Activated CD8-positive, alpha-beta memory T cell treated with anti-CD3 and anti-CD28 coated beads, Interleukin-2, amount 10 ng/mL, durations not matched to agents 7 days and 5 days (primary cell): ENCODE data around the gene DLGAP4. TPM values are rescaled to one million over a fixed set of nuclear protein-coding genes. Genes with fewer than 3 reads are reported as not detected.

ENCODE experiments used
- ATAC-seq: fragments of 150-1000 bp; cut with Tn5 transposase; one replicate; pipeline ENCODE4 v1.10.0; 2021; ENCODE audit warnings: moderate library complexity
- CTCF ChIA-PET: fragments of 350-600 bp; sonication (Branson Sonifier 250); formaldehyde crosslinking; loops from one replicate; lab custom pipeline; 2021; ENCODE audit warnings: antibody characterized with exemption; lab: Charles Lee
- DNase-seq: peaks from one replicate; pipeline ENCODE4 v3.0.0-alpha.2; 2020
- H3K27ac Mint-ChIP-seq: one replicate; pipeline ENCODE4 v1.8.0; 2021; ENCODE audit warnings: mild to moderate bottlenecking, mixed read lengths
- H3K27me3 Mint-ChIP-seq: one replicate; pipeline ENCODE4 v1.8.0; 2021; ENCODE audit warnings: mixed read lengths
- H3K36me3 Mint-ChIP-seq: one replicate; pipeline ENCODE4 v1.8.0; 2021; ENCODE audit warnings: mild to moderate bottlenecking, mixed read lengths
- H3K4me1 Mint-ChIP-seq: one replicate; pipeline ENCODE4 v1.8.0; 2021; ENCODE audit warnings: mixed read lengths
- H3K4me3 Mint-ChIP-seq: one replicate; pipeline ENCODE4 v1.8.0; 2021; ENCODE audit warnings: mild to moderate bottlenecking, moderate library complexity, mixed read lengths
- H3K9me3 Mint-ChIP-seq: one replicate; pipeline ENCODE4 v1.8.0; 2022; ENCODE audit warnings: low read depth, mixed read lengths
- total RNA-seq, 2 experiments: library from RNA; stranded (reverse); gene quantifications; one replicate each; pipeline ENCODE4 v1.2.3, GENCODE V29; 2021

The DLGAP4 gene
- total RNA-seq, 2 experiments from 2014 or later, result 18.8 to 19.6 TPM

GRCh38 chr20:36527331-36528125 is 221.4 kb downstream of the DLGAP4 start:
- Mint-ChIP-seq H3K27ac (no peak overlapping the region), H3K27me3 (no peaks in the 10 kb centered on the region), H3K4me1 (no peaks in the 10 kb centered on the region), H3K36me3 (no peaks in the 10 kb centered on the region), H3K9me3 (no peaks in the 10 kb centered on the region), H3K4me3 (no peak overlapping the region)
- ATAC-seq (no peak), DNase-seq (no peak)
- CTCF ChIA-PET, result no interaction called here

- no peak overlapping the region for H3K27ac Mint-ChIP-seq
- no peaks in the 10 kb centered on the region for H3K27me3 Mint-ChIP-seq
- H3K36me3 Mint-ChIP-seq, result no peaks in the 10 kb centered on the region
- CTCF ChIA-PET, result interaction anchor here (1.2 kb wide), 1 partner anchor 506 kb away, joined by 3 read pairs; no protein-coding TSS in a partner anchor
- H3K4me1 Mint-ChIP-seq, result no peaks in the 10 kb centered on the region
- ATAC-seq (no peak), DNase-seq (no peak)
- H3K4me3 Mint-ChIP-seq, result no peak overlapping the region
- H3K9me3 Mint-ChIP-seq, result no peaks in the 10 kb centered on the region
These were observed 222.2 kb downstream of the DLGAP4 start for GRCh38 chr20:36528176-36528874.

GRCh38 chr20:36528875-36529417 is 222.8 kb downstream of the DLGAP4 start:
- H3K27me3 Mint-ChIP-seq, result no peaks in the 10 kb centered on the region
- CTCF ChIA-PET, result interaction anchor here (1.2 kb wide), 1 partner anchor 505 kb away, joined by 3 read pairs; no protein-coding TSS in a partner anchor
- no peak overlapping the region for H3K4me3 Mint-ChIP-seq
- no peaks in the 10 kb centered on the region for H3K9me3 Mint-ChIP-seq
- DNase-seq, result no peak
- H3K4me1 Mint-ChIP-seq, result no peaks in the 10 kb centered on the region
- H3K36me3 Mint-ChIP-seq, result no peaks in the 10 kb centered on the region
- no peak overlapping the region for H3K27ac Mint-ChIP-seq
- no peak for ATAC-seq

GRCh38 chr20:36532388-36532787 is 226.2 kb downstream of the DLGAP4 start:
- no peak for ATAC-seq
- no peaks in the 10 kb centered on the region for H3K36me3 Mint-ChIP-seq
- H3K9me3 Mint-ChIP-seq, result no peaks in the 10 kb centered on the region
- no peak for DNase-seq
- no peak overlapping the region for H3K4me3 Mint-ChIP-seq
- H3K27me3 Mint-ChIP-seq, result no peaks in the 10 kb centered on the region
- no peaks in the 10 kb centered on the region for H3K4me1 Mint-ChIP-seq
- no peak overlapping the region for H3K27ac Mint-ChIP-seq
- CTCF ChIA-PET, result no interaction called here

- no peaks in the 10 kb centered on the region for H3K27me3 Mint-ChIP-seq
- DNase-seq (no peak), ATAC-seq (no peak)
- no peak overlapping the region for H3K4me3 Mint-ChIP-seq
- H3K4me1 Mint-ChIP-seq, result no peaks in the 10 kb centered on the region
- CTCF ChIA-PET, result no interaction called here
- no peaks in the 10 kb centered on the region for H3K36me3 Mint-ChIP-seq
- no peaks in the 10 kb centered on the region for H3K9me3 Mint-ChIP-seq
- H3K27ac Mint-ChIP-seq, result no peak overlapping the region
These were observed 226.7 kb downstream of the DLGAP4 start for GRCh38 chr20:36532822-36533221.

- CTCF ChIA-PET, result interaction anchor here (1.5 kb wide), 1 partner anchor 280 kb away, joined by 3 read pairs; no protein-coding TSS in a partner anchor
- DNase-seq, result no peak
- Mint-ChIP-seq H3K9me3 (no peaks in the 10 kb centered on the region), H3K27ac (no peak overlapping the region), H3K36me3 (no peaks in the 10 kb centered on the region), H3K4me3 (no peak overlapping the region), H3K27me3 (no peaks in the 10 kb centered on the region), H3K4me1 (no peaks in the 10 kb centered on the region)
- ATAC-seq, result no peak
These were observed 232.0 kb downstream of the DLGAP4 start for GRCh38 chr20:36538026-36538722.

- no peak for DNase-seq
- no peaks in the 10 kb centered on the region for H3K9me3 Mint-ChIP-seq
- CTCF ChIA-PET, result interaction anchor here (0.5 to 1.7 kb wide), 3 partner anchors 16 to 448 kb away, joined by 3 to 4 read pairs (median 3); no protein-coding TSS in a partner anchor
- H3K27ac Mint-ChIP-seq, result no peak overlapping the region
- H3K4me3 Mint-ChIP-seq, result no peak overlapping the region
- no peak for ATAC-seq
- no peaks in the 10 kb centered on the region for H3K27me3 Mint-ChIP-seq
- no peaks in the 10 kb centered on the region for H3K36me3 Mint-ChIP-seq
- H3K4me1 Mint-ChIP-seq, result no peaks in the 10 kb centered on the region
These were observed 234.5 kb downstream of the DLGAP4 start for GRCh38 chr20:36540551-36541211.

- Mint-ChIP-seq H3K36me3 (no peaks in the 10 kb centered on the region), H3K9me3 (no peaks in the 10 kb centered on the region), H3K27me3 (no peaks in the 10 kb centered on the region), H3K4me3 (no peak within 1 kb of the TSS), H3K27ac (no peak within 1 kb of the TSS), H3K4me1 (no peaks in the 10 kb centered on the region)
- DNase-seq (no peak), ATAC-seq (peak; percentile 55)
- CTCF ChIA-PET, result interaction anchor here (0.5 to 1.7 kb wide), 3 partner anchors 16 to 447 kb away, joined by 3 to 4 read pairs (median 3); no protein-coding TSS in a partner anchor
These were observed 235.2 kb downstream of the DLGAP4 start, which contains the start of gene MYL9 for GRCh38 chr20:36541227-36541767. MYL9 (plus strand) TSS chr20:36541519; CDS start chr20:36544885, 3,366 bp downstream.

GRCh38 chr20:36541768-36542488 is 235.8 kb downstream of the DLGAP4 start:
- Mint-ChIP-seq H3K36me3 (no peaks in the 10 kb centered on the region), H3K9me3 (no peaks in the 10 kb centered on the region), H3K4me1 (no peaks in the 10 kb centered on the region), H3K4me3 (no peak overlapping the region), H3K27ac (no peak overlapping the region), H3K27me3 (no peaks in the 10 kb centered on the region)
- CTCF ChIA-PET, result interaction anchor here (1.7 kb wide), 1 partner anchor 15 kb away, joined by 4 read pairs; no protein-coding TSS in a partner anchor
- ATAC-seq (peak; percentile 26), DNase-seq (no peak)

- Mint-ChIP-seq H3K27me3 (no peaks in the 10 kb centered on the region), H3K36me3 (no peaks in the 10 kb centered on the region), H3K9me3 (no peaks in the 10 kb centered on the region), H3K4me3 (no peak overlapping the region), H3K27ac (no peak overlapping the region), H3K4me1 (no peaks in the 10 kb centered on the region)
- DNase-seq, result no peak
- CTCF ChIA-PET, result no interaction called here
- no peak for ATAC-seq
These were observed 236.5 kb downstream of the DLGAP4 start for GRCh38 chr20:36542516-36543183.

GRCh38 chr20:36543184-36544133 is 237.3 kb downstream of the DLGAP4 start:
- Mint-ChIP-seq H3K4me1 (no peaks in the 10 kb centered on the region), H3K36me3 (no peaks in the 10 kb centered on the region), H3K4me3 (no peak overlapping the region), H3K9me3 (no peaks in the 10 kb centered on the region), H3K27ac (no peak overlapping the region), H3K27me3 (no peaks in the 10 kb centered on the region)
- CTCF ChIA-PET, result no interaction called here
- DNase-seq (no peak), ATAC-seq (no peak)
